Measurements from ENCODE around the gene OSBPL5. TPM values are rescaled to one million over a fixed set of nuclear protein-coding genes. Genes with fewer than 3 reads are reported as not detected.
A peak's percentile ranks its signal among the peaks of the same experiment; 100 is the strongest.

The OSBPL5 gene
- total RNA-seq, 1 donor from 2014 or later: 92.0 TPM

DNA sequence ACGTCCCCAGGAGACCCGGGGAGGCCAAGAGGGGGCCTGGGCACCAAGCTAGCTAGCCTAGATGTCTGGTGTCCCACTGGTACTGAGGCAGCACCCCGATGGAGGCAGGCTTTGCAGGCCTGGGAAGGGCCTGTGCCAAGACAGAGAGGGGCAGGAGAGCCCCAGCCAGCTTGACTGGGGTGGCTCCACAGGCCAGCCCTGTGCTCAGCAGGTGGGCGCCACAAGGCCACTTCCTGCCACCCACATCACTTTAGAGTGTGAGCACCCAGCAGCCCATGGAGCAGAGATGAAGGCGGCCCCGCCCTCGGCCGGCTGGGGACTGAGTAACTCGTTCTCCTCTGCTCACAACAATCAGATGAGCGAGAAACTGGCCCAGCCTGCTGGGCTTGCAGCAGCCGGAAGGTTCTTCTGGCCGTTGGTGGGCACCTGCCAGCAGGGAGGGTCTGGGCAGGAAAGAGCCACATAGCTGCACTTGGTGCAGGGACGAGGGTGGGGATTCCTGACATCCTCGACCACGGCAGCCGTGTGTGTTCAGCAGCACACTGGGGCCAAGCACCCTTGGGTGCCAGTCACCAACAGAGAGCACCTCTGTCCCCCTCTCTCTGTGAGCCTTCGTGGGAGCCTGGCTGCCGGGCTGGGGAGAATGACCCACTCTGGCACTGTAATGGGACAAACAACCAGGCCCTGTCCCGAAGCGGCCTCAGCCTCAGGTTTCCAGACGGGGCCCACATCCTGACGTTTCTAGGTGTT is 7.6 kb downstream of the OSBPL5 start:
- Histone ChIP-seq H3K9me3 (no peaks in the 10 kb centered on the region), H3K27ac (peak overlapping the region; percentile 88 to 91), H3K4me1 (peaks cover 53 to 73% of the 10 kb centered on the region in 2 donors), H3K27me3 (no peaks in the 10 kb centered on the region), H3K4me3 (no peak overlapping the region), H3K36me3 (no peaks in the 10 kb centered on the region)
- intact Hi-C loops (cut with DNase I): no loop called here
- DNase-seq (ENCODE audit: low spot score in 2 of 2): no peak
- TF ChIP-seq, protein P1, sequence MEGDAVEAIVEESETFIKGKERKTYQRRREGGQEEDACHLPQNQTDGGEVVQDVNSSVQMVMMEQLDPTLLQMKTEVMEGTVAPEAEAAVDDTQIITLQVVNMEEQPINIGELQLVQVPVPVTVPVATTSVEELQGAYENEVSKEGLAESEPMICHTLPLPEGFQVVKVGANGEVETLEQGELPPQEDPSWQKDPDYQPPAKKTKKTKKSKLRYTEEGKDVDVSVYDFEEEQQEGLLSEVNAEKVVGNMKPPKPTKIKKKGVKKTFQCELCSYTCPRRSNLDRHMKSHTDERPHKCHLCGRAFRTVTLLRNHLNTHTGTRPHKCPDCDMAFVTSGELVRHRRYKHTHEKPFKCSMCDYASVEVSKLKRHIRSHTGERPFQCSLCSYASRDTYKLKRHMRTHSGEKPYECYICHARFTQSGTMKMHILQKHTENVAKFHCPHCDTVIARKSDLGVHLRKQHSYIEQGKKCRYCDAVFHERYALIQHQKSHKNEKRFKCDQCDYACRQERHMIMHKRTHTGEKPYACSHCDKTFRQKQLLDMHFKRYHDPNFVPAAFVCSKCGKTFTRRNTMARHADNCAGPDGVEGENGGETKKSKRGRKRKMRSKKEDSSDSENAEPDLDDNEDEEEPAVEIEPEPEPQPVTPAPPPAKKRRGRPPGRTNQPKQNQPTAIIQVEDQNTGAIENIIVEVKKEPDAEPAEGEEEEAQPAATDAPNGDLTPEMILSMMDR (IDR thresholded peaks at IDR 0.05): no peak

DNA sequence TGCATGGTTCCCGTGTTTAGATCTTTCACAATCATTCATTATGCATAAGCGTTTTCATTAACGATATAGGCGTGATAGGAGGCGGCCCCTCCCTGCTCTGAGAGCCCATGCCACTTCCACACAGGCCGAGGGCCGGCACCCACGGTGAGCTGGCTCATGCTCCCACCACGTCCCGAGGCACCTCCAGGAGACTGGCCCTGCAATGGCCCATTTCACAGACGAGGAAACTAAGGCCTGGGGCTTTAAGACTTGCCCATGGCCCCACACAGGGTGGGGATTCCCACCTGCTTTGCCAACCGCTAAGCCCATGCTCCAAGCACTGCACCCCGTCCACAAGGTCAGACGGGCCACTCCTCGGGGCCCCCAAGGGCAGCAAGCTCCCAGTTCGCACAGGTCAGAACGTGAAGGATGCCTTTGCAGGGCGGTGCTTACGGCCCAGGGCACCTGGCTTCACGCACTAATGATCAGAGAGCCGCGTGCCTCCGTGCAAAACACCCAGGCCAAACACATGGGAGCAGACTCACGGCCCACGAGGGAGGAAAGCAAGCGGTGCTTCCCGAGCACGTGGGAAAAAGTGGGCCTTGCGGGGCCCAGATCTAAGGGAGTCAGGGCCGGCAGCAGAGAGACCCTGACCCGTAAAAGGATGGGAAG is 8.3 kb downstream of the OSBPL5 start:
- H3K36me3 ChIP-seq: no peaks in the 10 kb centered on the region
- no peaks in the 10 kb centered on the region for H3K9me3 ChIP-seq
- no peaks in the 10 kb centered on the region for H3K27me3 ChIP-seq
- peak overlapping the region; percentile 88 to 91 for H3K27ac ChIP-seq
- DNase-seq (ENCODE audit: low spot score in 2 of 2): no peak
- peaks cover 47 to 73% of the 10 kb centered on the region in 2 donors for H3K4me1 ChIP-seq
- H3K4me3 ChIP-seq: peak overlapping the region in 1 of 2 donors; percentile 58
- TF ChIP-seq, protein P1 (IDR thresholded peaks at IDR 0.05): no peak
- intact Hi-C loops (cut with DNase I): no loop called here

DNA sequence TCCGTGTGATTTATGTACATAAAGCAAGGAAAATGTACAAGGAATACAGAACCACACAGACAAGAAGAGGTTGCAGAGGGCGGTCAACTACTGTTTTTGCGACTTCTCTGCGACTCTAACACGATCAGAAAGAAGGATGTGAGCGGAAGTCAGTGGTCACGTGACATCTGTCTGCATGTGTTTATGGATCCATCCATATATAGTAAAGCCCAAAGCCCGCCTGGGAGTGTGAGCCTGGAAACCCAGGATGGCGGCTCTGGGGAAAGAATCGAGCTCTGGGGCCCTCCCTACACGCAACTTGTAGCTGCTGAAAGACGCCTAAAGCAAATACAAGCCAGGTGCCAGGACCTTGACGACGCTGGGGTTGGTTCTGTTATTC is 8.8 kb downstream of the OSBPL5 start:
- no peak for DNase-seq (ENCODE audit: low spot score in 2 of 2)

DNA sequence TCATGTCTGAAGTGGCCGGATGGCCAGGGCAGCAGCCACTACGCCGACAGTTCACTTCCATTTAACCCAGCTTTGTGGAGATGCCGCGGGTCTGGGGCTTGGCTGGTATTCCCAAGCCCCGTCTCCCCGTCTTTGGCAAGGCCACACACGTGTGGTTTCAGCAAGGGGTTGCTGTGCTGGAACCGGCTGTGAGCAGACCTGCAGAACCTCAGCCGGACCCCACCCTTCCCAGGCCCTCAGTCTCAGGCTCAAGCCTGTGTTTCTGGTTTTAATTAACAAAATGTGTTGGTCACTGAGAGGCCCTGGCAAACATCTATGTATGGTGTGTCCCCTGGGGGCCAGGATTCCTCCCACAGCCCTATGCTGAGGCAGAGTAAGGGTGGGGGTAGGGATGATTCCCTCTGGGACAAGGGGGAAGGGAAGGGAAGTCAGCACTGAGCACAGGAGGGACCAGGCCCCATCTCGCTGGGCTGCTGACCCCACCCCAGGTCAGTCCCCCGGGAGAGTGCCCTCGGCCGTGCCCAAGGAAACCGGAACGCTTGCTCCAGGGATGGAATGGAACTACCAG is 9.3 kb downstream of the OSBPL5 start:
- TF ChIP-seq, protein P1 (IDR thresholded peaks at IDR 0.05): no peak
- Histone ChIP-seq H3K27me3 (no peaks in the 10 kb centered on the region), H3K36me3 (no peaks in the 10 kb centered on the region), H3K4me3 (peak overlapping the region; percentile 7 to 58), H3K9me3 (no peaks in the 10 kb centered on the region), H3K4me1 (peaks cover 42 to 68% of the 10 kb centered on the region in 2 donors), H3K27ac (peak overlapping the region; percentile 88 to 91)
- DNase-seq (ENCODE audit: low spot score in 2 of 2): no peak
- intact Hi-C loops (cut with DNase I): no loop called here

More for the DNA sequence above, 8.8 kb downstream of the OSBPL5 start:
- Histone ChIP-seq H3K9me3 (no peaks in the 10 kb centered on the region), H3K27ac (peak overlapping the region; percentile 88 to 91), H3K4me1 (peaks cover 42 to 71% of the 10 kb centered on the region in 2 donors), H3K4me3 (peak overlapping the region; percentile 7 to 58), H3K27me3 (no peaks in the 10 kb centered on the region), H3K36me3 (no peaks in the 10 kb centered on the region)
- TF ChIP-seq, protein P1 (IDR thresholded peaks at IDR 0.05): no peak
- intact Hi-C loops (cut with DNase I): no loop called here

DNA sequence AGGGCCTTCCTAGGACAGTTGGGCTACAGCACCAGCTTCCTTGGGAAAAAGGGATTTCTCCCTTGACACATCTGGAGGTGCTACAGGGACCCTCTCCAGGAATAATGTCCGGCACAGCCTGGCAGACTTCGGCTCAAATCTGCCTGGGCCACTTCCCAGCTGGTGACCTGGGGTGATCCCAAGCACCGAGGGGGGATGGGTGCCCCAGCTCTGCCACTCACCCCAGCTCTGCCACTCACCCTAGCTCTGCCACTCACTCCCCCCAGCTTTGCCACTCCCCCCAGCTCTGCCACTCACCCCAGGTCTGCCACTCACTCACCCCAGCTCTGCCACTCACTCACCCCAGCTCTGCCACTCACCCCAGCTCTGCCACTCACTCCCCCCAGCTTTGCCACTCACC is 9.9 kb downstream of the OSBPL5 start:
- DNase-seq (ENCODE audit: low spot score in 2 of 2): no peak
- Histone ChIP-seq H3K4me1 (peaks cover 42 to 69% of the 10 kb centered on the region in 2 donors), H3K27ac (peak overlapping the region; percentile 88 to 91), H3K9me3 (no peaks in the 10 kb centered on the region), H3K27me3 (no peaks in the 10 kb centered on the region), H3K4me3 (peak overlapping the region in 1 of 2 donors; percentile 58), H3K36me3 (no peaks in the 10 kb centered on the region)
- TF ChIP-seq, protein P1 (IDR thresholded peaks at IDR 0.05): no peak
- intact Hi-C loops (cut with DNase I): no loop called here
